CD4-positive, alpha-beta T cell treated with Interleukin-15 for 4 hours (primary cell): ENCODE measurements around the gene CST4.
"Not testable (repeated sequence)": the region's sequence is repeated elsewhere in the genome, so short reads cannot be mapped to it uniquely, and the experiment has no call there.

ENCODE experiments used
- DNase-seq: peaks from one replicate; pipeline ENCODE4 v3.0.0-alpha.2; 2020; ENCODE audit warnings: low spot score

CST4 gene

GRCh38 chr20:23687986-23688385 is 852 bp downstream of the CST4 start:
- DNase-seq = no peak

GRCh38 chr20:23686046-23686750 is 2.6 kb downstream of the CST4 start:
- DNase-seq = no peak

GRCh38 chr20:23685529-23685896 is 3.3 kb downstream of the CST4 start:
- not testable (repeated sequence) for DNase-seq

- no peak for DNase-seq
Observed at GRCh38 chr20:23684261-23684660, 4.6 kb downstream of the CST4 start.

- no peak for DNase-seq
Observed at GRCh38 chr20:23683807-23684206, 5.0 kb downstream of the CST4 start.

GRCh38 chr20:23683281-23683680 is 5.6 kb downstream of the CST4 start:
- no peak for DNase-seq

- no peak for DNase-seq
Observed at GRCh38 chr20:23680146-23680545, 8.7 kb downstream of the CST4 start.

GRCh38 chr20:23679133-23680092 is 9.4 kb downstream of the CST4 start:
- no peak for DNase-seq

- DNase-seq = no peak
Observed at GRCh38 chr20:23673209-23673608, 15.6 kb downstream of the CST4 start.

- no peak for DNase-seq
Observed at GRCh38 chr20:23672158-23672557, 16.7 kb downstream of the CST4 start.

GRCh38 chr20:23671479-23671878 is 17.4 kb downstream of the CST4 start:
- no peak for DNase-seq

GRCh38 chr20:23670361-23670760 is 18.5 kb downstream of the CST4 start:
- DNase-seq = no peak

GRCh38 chr20:23669866-23670265 is 19.0 kb downstream of the CST4 start:
- no peak for DNase-seq

- no peak for DNase-seq
Observed at GRCh38 chr20:23669327-23669726, 19.5 kb downstream of the CST4 start.

- DNase-seq = peak; percentile 26
Observed at GRCh38 chr20:23668477-23668951, 20.3 kb downstream of the CST4 start.

- DNase-seq = no peak
Observed at GRCh38 chr20:23667666-23668065, 21.2 kb downstream of the CST4 start.

GRCh38 chr20:23666698-23667097 is 22.1 kb downstream of the CST4 start:
- no peak for DNase-seq

GRCh38 chr20:23666189-23666588 is 22.6 kb downstream of the CST4 start:
- no peak for DNase-seq

GRCh38 chr20:23664954-23665353 is 23.9 kb downstream of the CST4 start:
- DNase-seq = no peak

GRCh38 chr20:23664046-23664445 is 24.8 kb downstream of the CST4 start:
- DNase-seq = not testable (repeated sequence)

GRCh38 chr20:23663180-23663579 is 25.7 kb downstream of the CST4 start:
- no peak for DNase-seq

GRCh38 chr20:23662276-23662870 is 26.5 kb downstream of the CST4 start:
- DNase-seq = no peak

GRCh38 chr20:23661002-23661429 is 27.8 kb downstream of the CST4 start:
- DNase-seq = no peak
